ENCODE data around the gene TBPL2.
"Not testable (repeated sequence)": the region's sequence is repeated elsewhere in the genome, so short reads cannot be mapped to it uniquely, and the experiment has no call there.

TBPL2 gene

GRCh38 chr14:55401751-55402150 is 38.7 kb downstream of the TBPL2 start:
- no peak for DNase-seq (ENCODE audit: low read depth)

DNA sequence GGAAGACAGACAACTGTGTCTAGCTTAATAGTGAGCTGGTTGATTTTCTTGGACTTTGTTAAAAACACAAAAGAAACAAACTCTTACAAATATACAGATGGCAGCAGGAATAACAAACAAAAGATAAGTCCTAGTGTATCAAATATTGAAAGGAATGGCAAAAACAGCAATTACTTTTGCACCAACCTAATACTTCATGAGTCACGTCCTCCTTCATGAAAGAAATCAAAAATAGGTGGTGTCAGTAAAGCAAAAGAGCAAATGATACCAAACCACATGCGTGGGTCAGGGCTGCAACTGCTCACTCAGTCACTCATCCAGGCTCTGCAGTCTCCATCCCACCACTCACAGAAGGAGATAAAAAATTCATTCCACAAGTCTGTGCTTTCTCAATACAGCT is 40.6 kb downstream of the TBPL2 start:
- no peak for DNase-seq (ENCODE audit: low read depth)

DNA sequence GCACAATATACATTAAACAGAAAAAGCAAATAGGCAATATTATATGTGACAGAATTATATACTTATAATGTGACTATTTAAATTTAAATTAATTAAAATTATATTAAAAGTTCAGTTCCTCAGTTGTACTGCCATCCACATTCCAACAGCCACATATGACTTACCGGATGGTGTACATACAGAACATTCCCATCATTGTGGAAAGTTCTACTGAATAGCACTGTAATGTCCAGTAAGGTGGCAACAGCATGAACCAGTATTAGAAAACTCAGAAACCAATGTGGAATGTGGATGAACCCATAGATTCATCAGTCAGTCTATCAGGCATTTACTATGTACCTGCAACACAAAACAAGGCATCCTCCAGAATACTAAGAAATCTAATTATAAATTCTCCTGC is 41.2 kb downstream of the TBPL2 start:
- no peak for DNase-seq (ENCODE audit: low read depth)

GRCh38 chr14:55398679-55399078 is 41.7 kb downstream of the TBPL2 start:
- peak; percentile 89 for DNase-seq (ENCODE audit: low read depth)

DNA sequence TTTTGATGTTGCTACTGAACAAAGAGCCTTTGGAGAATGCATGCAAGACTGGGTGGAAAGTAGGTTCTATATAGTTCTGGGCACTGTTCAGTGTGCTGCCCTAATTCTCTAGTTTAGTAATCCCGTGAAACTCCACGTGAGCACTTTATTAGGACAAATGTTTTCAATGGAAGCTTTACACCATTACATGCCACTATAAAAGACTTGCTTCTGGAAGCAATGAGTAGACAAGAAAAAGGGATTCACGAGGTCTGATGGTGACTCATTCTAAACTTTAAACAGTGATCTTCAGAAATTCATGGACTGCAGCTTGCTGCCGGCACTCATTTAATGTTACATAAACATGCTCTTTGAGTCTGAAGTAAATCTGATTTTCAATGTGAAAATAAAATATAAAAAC is 51.1 kb downstream of the TBPL2 start:
- peak; percentile 58 for DNase-seq (ENCODE audit: low read depth)

DNA sequence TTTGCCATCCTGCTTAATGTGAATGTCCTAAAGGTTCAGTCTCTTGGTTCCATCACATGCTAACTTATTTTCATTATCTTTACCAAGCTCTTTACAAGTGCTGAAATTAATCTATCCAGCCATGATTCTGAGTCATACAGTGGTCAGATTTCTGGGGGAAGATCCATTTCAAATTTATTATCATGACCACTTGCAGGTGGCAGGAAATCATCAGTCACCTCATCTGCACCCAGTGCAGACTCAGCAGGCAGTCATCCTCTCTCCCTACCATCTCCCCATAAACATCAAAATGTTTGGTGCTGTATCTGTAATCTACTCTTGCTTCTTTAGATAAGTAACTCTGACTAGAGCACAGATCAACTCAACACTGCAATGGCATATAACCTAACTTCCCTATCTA is 52.3 kb downstream of the TBPL2 start:
- DNase-seq (ENCODE audit: low read depth), result peak; percentile 85

GRCh38 chr14:55387121-55387520 is 53.3 kb downstream of the TBPL2 start:
- no peak for DNase-seq (ENCODE audit: low read depth)

GRCh38 chr14:55386037-55386808 is 54.2 kb downstream of the TBPL2 start:
- DNase-seq (ENCODE audit: low read depth), result no peak

GRCh38 chr14:55384536-55384935 is 55.9 kb downstream of the TBPL2 start:
- no peak for DNase-seq (ENCODE audit: low read depth)

DNA sequence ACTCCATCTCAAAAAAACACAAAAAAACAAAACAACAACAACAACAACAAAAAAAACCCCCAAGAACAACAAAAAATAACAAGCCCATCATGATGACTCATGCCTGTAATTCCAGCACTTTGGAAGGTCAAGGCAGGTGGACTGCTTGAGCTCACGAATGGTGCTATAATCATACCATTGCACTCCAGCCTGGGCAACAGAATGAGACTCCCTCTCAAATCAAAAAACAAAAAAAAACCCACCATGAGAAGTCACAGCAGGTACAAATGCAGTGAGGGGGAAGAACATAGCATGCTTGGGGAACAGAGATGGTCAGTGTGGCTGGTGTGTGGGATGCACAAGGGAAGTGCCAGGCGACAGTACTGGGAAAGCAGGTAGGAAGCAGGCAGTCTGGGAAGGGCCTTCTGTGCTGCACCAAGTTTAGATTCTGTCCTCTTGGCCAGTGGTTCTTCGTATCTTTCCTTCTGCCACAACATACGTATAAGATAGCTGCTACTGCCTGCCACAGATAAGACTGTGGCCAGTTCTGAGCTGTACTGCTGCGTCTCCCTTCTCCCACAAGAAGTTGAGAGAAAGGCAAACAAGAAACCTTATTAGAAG is 56.8 kb downstream of the TBPL2 start:
- no peak for DNase-seq (ENCODE audit: low read depth)

DNA sequence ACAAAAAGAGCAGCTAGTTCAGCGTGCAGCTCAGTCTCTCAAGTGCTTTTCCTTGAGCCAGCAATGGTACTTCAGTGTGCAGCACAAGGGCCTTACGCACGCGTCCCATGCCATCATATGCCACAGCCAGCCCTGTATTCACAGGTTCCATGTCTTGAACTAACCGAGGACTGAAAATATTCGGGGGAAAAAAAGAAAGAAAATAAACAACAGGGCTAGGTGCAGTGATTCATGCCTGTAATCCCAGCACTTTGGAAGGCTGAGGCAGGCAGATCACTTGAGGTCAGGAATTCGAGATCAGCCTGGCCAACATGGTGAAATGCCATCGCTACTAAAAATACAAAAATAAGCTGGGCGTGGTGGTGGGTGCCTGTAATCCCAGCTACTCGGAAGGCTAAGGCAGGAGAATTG is 57.4 kb downstream of the TBPL2 start:
- not testable (repeated sequence) for DNase-seq (ENCODE audit: low read depth)

- DNase-seq (ENCODE audit: low read depth), result no peak
These were observed 57.9 kb downstream of the TBPL2 start for GRCh38 chr14:55382483-55382882.

GRCh38 chr14:55381561-55381960 is 58.9 kb downstream of the TBPL2 start:
- DNase-seq (ENCODE audit: low read depth), result no peak

DNA sequence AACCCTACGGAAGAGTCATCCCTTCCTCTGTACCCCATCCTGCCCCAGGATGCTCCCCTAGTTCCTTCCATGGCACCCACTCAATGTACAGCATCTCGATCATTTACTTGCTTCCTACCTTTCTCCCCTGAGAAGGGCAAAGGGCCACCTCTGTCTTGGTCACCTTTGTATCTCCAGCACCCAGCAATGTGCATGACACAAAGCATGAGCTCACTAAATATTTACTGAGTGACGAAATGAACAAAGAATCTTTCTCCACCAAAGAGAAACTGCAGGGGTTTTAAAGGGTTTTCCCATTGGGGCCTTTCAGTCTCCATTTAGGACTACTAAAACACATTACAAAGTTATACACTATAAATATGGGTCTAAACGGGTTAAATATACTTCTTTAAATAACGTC is 59.4 kb downstream of the TBPL2 start:
- DNase-seq (ENCODE audit: low read depth), result no peak

- DNase-seq (ENCODE audit: low read depth), result no peak
These were observed 63.2 kb downstream of the TBPL2 start for GRCh38 chr14:55377236-55377635.

- no peak for DNase-seq (ENCODE audit: low read depth)
These were observed 65.6 kb downstream of the TBPL2 start for GRCh38 chr14:55374771-55375170.

DNA sequence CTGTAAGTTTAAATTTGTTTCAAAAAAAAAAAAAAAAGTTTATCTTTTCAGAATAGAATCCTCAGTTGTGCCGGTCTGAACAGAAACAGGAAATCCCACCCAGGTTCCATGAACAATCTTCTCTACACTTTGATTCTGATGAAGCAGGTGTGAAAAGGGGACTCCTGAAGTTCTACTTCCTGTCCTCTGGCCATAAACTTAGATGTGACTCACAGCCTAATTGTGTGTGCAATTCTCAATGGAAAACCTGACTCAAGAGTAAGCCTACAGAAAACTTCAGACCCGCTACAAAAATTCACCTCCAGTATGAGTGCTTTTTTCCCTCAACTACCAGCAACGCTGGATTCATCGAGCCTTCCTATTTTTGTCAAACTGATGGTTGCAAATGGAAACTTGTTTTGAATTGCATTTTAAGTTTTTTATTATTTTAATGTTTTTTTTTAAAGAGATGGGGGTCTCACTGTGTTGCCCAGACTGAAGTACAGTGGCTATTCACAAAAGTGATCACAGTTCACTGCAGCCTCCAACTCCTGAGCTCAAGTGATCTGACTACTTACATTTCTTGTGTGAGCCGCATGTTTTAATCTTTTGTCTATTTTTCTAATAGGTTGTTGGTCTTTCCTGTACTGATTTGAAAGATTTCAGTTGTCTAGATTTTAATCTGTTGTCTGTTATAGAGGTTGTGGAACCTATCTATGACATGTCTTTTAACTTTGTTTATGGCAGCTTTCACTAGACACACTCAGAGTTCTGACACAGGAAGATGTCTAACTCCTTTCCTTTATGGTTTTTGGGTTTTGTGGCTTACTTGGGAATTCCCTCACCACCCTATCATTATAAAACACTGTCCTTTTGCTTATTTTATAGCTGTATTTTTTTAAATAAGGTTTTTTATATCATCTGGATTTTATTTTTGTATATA is 66.4 kb downstream of the TBPL2 start:
- no peak for DNase-seq (ENCODE audit: low read depth)

- DNase-seq (ENCODE audit: low read depth), result no peak
These were observed 67.6 kb downstream of the TBPL2 start for GRCh38 chr14:55372825-55373224.

DNA sequence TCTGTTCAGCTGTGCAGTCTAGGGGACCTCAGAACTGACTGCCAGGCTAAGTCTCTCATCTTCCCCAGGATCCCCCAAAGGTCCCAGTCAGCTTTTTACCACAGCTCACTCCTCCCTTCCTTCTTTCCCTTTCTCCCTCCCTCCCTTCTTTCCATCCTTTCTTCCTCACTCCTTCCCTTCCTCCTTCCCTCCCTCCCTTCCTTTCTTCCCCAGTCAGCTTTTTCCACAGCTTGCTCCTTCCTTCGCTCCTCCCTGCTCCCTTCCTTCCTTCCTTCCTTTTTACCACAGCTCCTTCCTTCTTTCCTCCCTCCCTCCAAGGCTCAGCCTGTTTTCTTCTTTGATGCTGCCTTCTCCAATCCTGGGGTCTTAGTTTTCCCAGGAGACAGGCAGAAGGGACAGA is 68.0 kb downstream of the TBPL2 start:
- no peak for DNase-seq (ENCODE audit: low read depth)

DNA sequence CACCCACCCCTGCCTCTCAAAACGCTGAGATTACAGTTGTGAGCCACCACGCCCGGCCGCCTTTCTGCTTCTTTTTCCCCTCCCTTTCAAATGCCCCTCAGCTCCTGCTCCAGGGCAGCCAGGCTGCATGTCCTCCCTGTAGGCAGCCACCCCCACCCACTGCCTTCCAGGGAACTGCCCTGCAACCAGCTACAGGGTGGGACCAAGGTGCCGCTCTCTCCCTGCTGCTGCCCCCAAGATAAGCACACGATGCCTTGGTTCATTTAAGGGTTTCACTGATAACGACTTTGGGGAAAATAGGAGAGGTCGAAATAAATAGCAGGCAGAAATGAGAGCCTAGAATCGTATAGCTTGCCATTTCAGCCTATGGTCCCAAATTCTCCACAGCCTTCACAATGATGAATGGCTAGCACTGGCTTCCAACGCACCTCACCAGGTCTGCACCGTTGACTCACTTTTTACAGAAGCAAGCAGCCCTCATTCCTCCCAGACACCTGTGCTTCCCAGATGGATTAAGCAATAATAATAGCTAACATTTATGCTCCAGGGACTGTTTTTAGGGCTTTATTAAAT is 69.4 kb downstream of the TBPL2 start:
- no peak for DNase-seq (ENCODE audit: low read depth)

DNA sequence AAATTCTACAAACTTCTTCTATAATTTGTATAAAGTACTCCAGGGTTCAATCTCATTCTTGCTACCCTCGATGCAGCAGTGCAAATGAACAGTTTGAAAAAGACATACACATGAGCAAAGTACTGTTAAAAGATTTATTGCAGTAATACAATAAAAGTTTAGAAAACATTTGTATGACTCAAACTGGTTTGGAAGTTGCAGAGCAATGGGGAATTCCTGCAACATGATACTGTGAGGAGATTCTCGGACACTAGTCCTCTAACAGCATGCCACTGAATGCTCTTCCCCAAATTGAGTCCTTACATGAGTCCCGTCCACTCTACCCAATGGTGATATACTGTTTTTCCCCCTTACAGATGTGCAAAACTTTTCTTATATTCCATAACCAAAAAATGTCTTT is 74.1 kb downstream of the TBPL2 start:
- DNase-seq (ENCODE audit: low read depth), result no peak

Measured in HS-5 (cell line).